GM10266 (cell line): ENCODE measurements around the gene MYDGF.

Experiments
- DNase-seq: peaks from one replicate; pipeline ENCODE4 v3.0.0; 2012; ENCODE audit errors: extremely low spot score
- TF ChIP-seq, protein P1 (sequence below): IDR thresholded peaks from 2 replicates; pipeline ENCODE4 v1.5.1; 2012; ENCODE audit warnings: mild to moderate bottlenecking, low read depth; ENCODE audit not compliant: control insufficient read depth, insufficient read depth; ENCODE audit errors: missing control alignments

MYDGF gene

GRCh38 chr19:4664642-4665041 is 5.5 kb downstream of the MYDGF start:
- TF ChIP-seq, protein P1, sequence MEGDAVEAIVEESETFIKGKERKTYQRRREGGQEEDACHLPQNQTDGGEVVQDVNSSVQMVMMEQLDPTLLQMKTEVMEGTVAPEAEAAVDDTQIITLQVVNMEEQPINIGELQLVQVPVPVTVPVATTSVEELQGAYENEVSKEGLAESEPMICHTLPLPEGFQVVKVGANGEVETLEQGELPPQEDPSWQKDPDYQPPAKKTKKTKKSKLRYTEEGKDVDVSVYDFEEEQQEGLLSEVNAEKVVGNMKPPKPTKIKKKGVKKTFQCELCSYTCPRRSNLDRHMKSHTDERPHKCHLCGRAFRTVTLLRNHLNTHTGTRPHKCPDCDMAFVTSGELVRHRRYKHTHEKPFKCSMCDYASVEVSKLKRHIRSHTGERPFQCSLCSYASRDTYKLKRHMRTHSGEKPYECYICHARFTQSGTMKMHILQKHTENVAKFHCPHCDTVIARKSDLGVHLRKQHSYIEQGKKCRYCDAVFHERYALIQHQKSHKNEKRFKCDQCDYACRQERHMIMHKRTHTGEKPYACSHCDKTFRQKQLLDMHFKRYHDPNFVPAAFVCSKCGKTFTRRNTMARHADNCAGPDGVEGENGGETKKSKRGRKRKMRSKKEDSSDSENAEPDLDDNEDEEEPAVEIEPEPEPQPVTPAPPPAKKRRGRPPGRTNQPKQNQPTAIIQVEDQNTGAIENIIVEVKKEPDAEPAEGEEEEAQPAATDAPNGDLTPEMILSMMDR: no peak
- DNase-seq: no peak

DNA sequence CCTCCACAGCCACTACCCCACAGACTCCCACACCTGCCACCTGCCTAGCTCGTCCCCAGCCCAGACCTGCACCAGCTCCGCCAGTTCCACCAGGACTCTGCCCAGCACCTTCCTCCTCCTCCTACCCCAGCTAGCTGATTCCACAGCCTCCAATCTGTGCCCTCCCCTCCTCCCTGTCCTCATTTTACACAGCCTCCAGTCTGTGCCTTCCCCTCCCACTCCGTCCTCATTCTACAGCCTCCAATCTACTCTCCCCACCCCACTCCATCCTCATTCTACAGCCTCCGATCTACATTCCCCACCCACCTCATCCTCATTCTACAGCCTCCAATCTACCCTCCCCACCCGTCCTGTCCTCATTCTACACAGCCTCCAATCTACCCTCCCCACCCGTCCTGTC is 7.3 kb downstream of the MYDGF start:
- TF ChIP-seq, protein P1: no peak
- no peak for DNase-seq

DNA sequence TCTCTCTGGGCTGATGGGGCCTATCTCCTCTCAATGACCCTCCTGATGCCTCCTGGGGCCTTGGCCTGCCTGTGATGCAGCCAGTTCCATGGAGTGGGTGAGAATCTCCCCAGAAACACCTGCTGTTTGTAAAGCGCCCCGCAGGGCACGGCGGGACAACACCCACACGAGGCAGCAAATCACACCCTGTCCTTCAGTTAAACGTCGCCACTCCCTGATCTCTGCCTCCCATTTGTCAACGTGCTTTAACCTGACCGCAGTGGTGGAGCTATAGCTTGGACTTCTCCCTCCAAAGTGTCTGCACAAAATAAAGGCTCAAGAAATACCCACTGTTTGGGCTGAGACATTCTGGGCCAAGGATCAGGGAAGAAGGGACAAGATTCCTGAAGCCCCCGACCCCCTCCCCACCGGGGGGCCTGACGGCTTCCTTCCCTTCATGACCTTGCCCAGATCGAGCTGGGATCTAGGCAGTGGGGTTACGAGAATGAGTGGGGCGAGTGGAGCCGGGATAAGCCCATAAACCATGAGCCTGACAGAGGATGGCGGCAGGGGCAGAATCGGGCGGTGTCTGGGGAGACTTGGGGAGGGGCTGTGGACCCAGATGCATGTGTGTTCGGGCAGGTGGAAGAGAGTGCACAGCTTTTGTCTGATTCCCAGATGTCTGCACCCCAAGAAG is 8.0 kb downstream of the MYDGF start:
- no peak for DNase-seq
- TF ChIP-seq, protein P1: no peak

GRCh38 chr19:4660993-4661392 is 9.1 kb downstream of the MYDGF start:
- no peak for DNase-seq
- TF ChIP-seq, protein P1: no peak

GRCh38 chr19:4660181-4660791 is 9.9 kb downstream of the MYDGF start:
- TF ChIP-seq, protein P1: peak; percentile 54
- no peak for DNase-seq

DNA sequence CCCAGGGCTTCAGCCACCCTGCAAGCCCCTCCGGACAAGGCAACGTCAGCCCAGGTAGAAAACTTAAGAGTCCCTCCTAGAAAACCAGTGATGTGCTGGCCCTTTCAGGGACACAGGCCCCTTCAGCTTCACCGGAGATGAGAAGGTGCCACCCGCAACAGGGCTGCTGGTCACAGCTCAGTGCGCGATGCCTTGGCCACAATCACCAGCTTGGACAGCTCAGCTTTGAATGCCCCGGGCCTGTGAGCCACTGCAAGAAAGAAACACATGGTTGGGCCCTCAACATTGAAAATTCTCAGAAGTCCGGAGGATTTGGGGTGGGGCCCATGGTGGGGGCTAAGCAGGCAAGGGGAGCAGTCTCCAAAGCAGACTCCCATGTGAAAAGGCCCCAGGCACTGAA is 12.3 kb downstream of the MYDGF start:
- TF ChIP-seq, protein P1: no peak

GRCh38 chr19:4657262-4657661 is 12.9 kb downstream of the MYDGF start:
- TF ChIP-seq, protein P1: no peak
- DNase-seq: no peak

More for the DNA sequence above, 12.3 kb downstream of the MYDGF start:
- DNase-seq: no peak
